ENCODE measurements around the gene FAM210B.
"Not testable (repeated sequence)": the region's sequence is repeated elsewhere in the genome, so short reads cannot be mapped to it uniquely, and the experiment has no call there.

The FAM210B gene

GRCh38 chr20:56393653-56394052 is 34.9 kb downstream of the FAM210B start:
- DNase-seq: no peak

GRCh38 chr20:56395166-56395565 is 36.4 kb downstream of the FAM210B start:
- no peak for DNase-seq

- DNase-seq: peak; percentile 71
Observed at GRCh38 chr20:56400001-56400640, 41.3 kb downstream of the FAM210B start.

GRCh38 chr20:56403465-56403864 is 44.7 kb downstream of the FAM210B start:
- no peak for DNase-seq

- DNase-seq: not testable (repeated sequence)
Observed at GRCh38 chr20:56405356-56405755, 46.6 kb downstream of the FAM210B start.

- DNase-seq: no peak
Observed at GRCh38 chr20:56406910-56407309, 48.1 kb downstream of the FAM210B start.

- no peak for DNase-seq
Observed at GRCh38 chr20:56409521-56409920, 50.7 kb downstream of the FAM210B start.

- DNase-seq: no peak
Observed at GRCh38 chr20:56409956-56410355, 51.2 kb downstream of the FAM210B start.

GRCh38 chr20:56411287-56411686 is 52.5 kb downstream of the FAM210B start:
- not testable (repeated sequence) for DNase-seq

- DNase-seq: peak; percentile 61
Observed at GRCh38 chr20:56411759-56412472, 53.1 kb downstream of the FAM210B start, which contains the start of gene CASS4. TSS of gene CASS4 (plus strand) at chr20:56412260. CDS start at chr20:56412459, 199 bp downstream.

GRCh38 chr20:56412473-56412790 is 53.7 kb downstream of the FAM210B start:
- DNase-seq: no peak

GRCh38 chr20:56412949-56413348 is 54.2 kb downstream of the FAM210B start:
- no peak for DNase-seq

GRCh38 chr20:56414842-56415765 is 56.3 kb downstream of the FAM210B start:
- peak; percentile 60 for DNase-seq

- no peak for DNase-seq
Observed at GRCh38 chr20:56417402-56417801, 58.6 kb downstream of the FAM210B start.

GRCh38 chr20:56417911-56418310 is 59.1 kb downstream of the FAM210B start:
- DNase-seq: no peak

All from fibroblast of skin of scalp (primary cell).